GM19395 (cell line): Measurements from ENCODE around the gene IMPG1.

Source experiments
- ATAC-seq: cut with Tn5 transposase; IDR thresholded peaks from one replicate; pipeline ENCODE4 v1.9.1; 2021; ENCODE audit warnings: mild to moderate bottlenecking, moderate library complexity; ENCODE audit not compliant: unreplicated experiment

IMPG1 gene

DNA sequence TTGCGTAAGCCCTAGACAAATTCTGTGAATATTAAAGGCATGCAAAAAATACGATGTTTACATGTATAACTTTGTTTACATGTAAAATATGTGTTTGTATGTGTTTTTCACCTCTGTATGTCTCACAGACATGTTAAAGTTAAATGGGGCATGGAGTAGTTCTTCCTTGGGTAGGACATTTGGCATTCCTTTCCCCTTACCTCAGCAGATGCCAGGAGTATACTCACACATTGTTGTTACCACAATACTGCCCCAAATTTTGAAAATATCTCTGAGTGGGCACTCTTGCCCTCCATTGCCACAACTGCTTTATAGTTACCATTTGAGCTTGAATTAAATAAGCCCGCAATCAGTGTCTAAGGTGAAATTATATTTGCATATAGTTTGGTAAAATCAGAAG lies 175.9 kb downstream of the IMPG1 start:
- no peak for ATAC-seq

DNA sequence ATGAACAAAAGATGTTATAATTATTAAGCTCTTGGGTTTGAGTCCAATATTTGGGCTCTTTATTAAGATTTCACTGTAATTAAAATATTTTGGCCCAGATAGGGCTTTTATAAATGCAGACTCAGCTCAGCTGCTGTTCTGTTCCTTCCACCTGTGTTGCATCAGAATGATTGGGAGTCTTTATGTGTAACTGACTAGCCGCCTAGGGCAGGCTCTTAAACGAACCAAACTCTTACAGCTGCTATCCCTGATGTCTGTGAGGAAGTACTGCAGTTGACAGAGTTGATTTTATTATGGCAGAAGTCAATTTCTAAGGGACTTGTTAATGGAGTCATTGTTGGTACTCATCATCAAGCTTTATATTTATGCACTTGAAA lies 178.7 kb downstream of the IMPG1 start:
- peak; percentile 19 for ATAC-seq

DNA sequence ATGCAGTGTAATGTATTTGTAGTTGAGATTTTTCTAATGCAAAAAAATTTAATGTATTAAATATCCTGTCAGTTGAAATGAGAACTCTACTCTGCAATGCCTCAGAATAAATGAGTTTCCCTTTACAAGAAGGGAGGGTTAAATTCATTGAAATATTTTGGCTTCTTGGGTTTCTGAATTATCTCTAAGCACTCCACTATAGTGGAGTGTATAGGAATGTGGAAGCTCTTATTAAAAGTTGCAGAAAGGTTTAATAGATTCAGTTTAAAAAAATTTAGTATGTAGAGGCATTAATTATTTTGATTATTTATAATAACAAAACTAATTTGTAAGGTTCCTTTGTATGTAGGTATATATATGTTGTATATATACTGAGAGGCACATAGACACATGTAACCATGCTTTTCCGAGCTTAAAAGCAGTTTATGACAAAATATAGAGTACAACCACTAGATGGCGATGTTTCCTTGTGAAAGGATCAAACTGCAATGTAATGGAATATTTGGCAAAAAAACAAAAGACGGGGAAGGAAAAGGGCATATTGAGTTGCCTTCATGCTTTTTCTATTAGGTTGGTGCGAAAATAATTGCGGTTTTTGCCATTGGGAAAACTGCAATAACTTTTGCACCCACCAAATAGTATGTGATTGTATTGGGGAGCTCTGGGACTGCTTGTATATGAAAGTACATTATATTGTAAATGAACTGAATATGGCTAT lies 179.2 kb downstream of the IMPG1 start:
- peak; percentile 89 for ATAC-seq

DNA sequence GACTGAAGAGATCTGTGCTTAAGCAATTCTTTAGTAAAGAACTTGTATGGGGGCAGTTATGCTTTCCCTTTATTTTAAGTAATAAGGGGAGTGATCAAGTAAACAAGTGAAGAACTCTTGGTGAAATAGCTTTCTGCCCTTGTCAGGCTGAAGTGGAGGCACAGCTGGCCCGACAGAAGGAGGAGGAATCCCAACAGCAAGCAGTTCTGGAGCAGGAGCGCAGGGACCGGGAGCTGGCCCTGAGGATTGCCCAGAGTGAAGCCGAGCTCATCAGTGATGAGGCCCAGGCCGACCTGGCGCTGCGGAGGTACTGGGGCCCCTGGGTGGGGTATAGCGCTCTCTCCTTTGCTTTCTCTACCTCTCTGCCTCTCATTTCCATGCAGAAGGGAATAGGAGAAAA lies 180.1 kb downstream of the IMPG1 start:
- no peak for ATAC-seq

DNA sequence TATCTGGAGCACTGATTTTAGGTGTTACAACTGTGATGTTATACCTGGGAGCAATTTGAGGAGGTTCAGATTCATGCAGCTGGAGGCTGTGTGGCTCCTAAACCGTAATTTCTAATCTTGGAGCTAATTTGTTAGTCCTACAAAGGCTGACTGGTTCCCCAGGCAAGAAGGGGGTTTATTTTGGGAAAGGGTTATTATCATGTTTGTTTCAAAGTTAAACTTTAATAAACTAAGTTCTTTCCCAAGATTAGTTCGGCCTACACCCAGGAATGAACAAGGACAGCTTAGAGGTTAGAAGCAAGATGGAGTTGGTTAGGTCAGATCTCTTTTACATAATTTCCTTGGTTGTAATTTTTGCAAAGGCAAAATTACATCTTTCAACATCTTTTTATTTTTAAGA lies 187.6 kb downstream of the IMPG1 start:
- no peak for ATAC-seq

DNA sequence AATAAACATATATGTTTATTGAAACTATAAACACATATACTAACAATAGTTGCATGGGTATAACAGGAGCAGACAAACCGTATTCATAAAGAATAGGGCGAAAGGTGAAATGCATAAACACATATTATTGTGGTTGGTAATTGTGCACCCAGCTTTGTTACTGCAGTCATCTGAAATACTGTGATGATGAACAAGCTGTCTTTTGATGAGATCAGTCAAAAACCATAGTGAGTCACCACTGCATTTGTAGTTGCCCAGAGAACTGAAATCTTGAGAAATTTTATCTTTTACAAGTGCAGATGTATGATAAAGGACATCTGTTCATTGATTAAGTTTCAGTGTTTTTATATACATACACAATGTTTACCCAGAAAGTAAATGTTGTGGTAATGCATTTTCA lies 189.7 kb downstream of the IMPG1 start:
- ATAC-seq = no peak

DNA sequence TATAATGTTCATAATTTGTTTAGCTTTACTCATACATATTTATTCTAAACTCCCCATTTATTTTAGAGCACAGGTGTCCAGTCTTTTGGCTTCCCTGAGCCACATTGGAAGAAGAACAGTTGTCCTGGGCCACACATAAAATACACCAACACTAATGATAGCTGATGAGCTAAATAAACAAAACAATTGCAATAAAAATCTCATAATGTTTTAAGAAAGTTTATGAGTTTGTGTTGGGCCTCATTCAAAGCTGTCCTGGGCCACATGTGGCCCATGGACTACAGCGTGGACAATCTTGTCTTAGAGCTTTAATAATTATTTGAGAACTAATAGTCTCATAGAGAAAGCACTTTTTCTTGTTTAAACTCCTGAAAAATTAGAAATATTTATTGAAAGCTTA lies 192.2 kb downstream of the IMPG1 start:
- no peak for ATAC-seq

DNA sequence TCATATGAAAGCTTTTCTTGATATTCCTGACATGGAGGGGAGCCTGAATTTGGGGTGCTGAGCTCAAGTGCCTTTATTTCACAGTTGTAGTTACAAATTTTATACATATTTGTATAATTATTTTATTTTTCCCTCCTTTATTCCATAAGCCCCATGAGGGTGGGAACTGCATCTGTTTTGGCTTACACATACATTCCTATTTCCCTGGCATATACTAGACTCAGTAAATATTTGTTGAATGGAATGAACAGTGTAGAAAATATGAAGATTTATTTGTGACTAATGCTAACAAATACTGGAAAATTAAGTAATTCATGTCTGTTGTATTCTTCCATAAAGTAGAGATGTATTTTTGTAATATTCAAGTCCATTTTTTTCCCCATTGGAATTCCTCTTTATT lies 196.3 kb downstream of the IMPG1 start:
- no peak for ATAC-seq

DNA sequence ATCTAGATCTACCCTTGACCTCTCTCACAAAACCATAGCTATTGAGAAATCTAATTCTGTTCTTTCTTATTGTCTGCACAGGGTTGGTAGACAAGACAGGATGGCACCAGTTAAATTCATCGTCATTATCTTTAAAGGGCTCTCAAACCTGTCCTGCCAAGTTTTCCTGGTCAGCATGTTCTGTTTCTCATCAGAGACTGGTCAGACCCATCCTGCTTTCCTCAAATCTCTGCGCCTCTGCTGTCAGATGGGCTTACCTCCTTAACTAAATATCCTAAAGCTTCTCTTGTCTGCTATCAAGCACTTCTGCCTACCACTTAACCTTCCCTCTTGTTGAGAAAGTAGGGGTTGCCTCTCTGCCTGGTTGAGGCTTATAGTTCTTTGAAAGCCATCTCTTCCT lies 198.2 kb downstream of the IMPG1 start:
- no peak for ATAC-seq
